ENCODE measurements around the gene CCDC8.
A peak's percentile ranks its signal among the peaks of the same experiment; 100 is the strongest.
"Not testable (repeated sequence)": the region's sequence is repeated elsewhere in the genome, so short reads cannot be mapped to it uniquely, and the experiment has no call there.

The CCDC8 gene

GRCh38 chr19:46413262-46414031 is at the start of gene CCDC8:
Gene CCDC8, minus strand, starts transcription at chr19:46413564. Its CDS starts 754 bp downstream, at chr19:46412810.
- DNase-seq, result no peak

- DNase-seq, result no peak
Observed at GRCh38 chr19:46461537-46461936, 48.2 kb upstream of the CCDC8 start.

- DNase-seq, result no peak
Observed at GRCh38 chr19:46460981-46461380, 47.6 kb upstream of the CCDC8 start.

GRCh38 chr19:46460055-46460454 is 46.7 kb upstream of the CCDC8 start:
- no peak for DNase-seq

- DNase-seq, result no peak
Observed at GRCh38 chr19:46456930-46457329, 43.6 kb upstream of the CCDC8 start.

- no peak for DNase-seq
Observed at GRCh38 chr19:46454244-46454643, 40.9 kb upstream of the CCDC8 start.

GRCh38 chr19:46453661-46454060 is 40.3 kb upstream of the CCDC8 start:
- DNase-seq, result no peak

GRCh38 chr19:46452186-46452585 is 38.8 kb upstream of the CCDC8 start:
- no peak for DNase-seq

- DNase-seq, result no peak
Observed at GRCh38 chr19:46451352-46451751, 38.0 kb upstream of the CCDC8 start.

GRCh38 chr19:46450737-46451136 is 37.4 kb upstream of the CCDC8 start:
- no peak for DNase-seq

- no peak for DNase-seq
Observed at GRCh38 chr19:46449228-46449627, 35.9 kb upstream of the CCDC8 start.

GRCh38 chr19:46448601-46449000 is 35.2 kb upstream of the CCDC8 start:
- DNase-seq, result no peak

GRCh38 chr19:46447824-46448223 is 34.5 kb upstream of the CCDC8 start:
- no peak for DNase-seq

GRCh38 chr19:46447006-46447405 is 33.6 kb upstream of the CCDC8 start:
- DNase-seq, result no peak

- DNase-seq, result no peak
Observed at GRCh38 chr19:46446021-46446420, 32.7 kb upstream of the CCDC8 start.

- DNase-seq, result no peak
Observed at GRCh38 chr19:46442808-46443450, 29.6 kb upstream of the CCDC8 start.

GRCh38 chr19:46441866-46442265 is 28.5 kb upstream of the CCDC8 start:
- no peak for DNase-seq

GRCh38 chr19:46435689-46436088 is 22.3 kb upstream of the CCDC8 start:
- not testable (repeated sequence) for DNase-seq

- no peak for DNase-seq
Observed at GRCh38 chr19:46435009-46435408, 21.6 kb upstream of the CCDC8 start.

- not testable (repeated sequence) for DNase-seq
Observed at GRCh38 chr19:46433470-46433869, 20.1 kb upstream of the CCDC8 start.

GRCh38 chr19:46431824-46432223 is 18.5 kb upstream of the CCDC8 start:
- DNase-seq, result no peak

GRCh38 chr19:46429999-46430398 is 16.6 kb upstream of the CCDC8 start:
- DNase-seq, result no peak

GRCh38 chr19:46428239-46429135 is 15.1 kb upstream of the CCDC8 start, which contains the start of gene PNMA8C:
Gene PNMA8C, minus strand, starts transcription at chr19:46428936. Its CDS starts 577 bp downstream, at chr19:46428359.
- peak; percentile 75 for DNase-seq

Data from inflammatory macrophage treated with lipopolysaccharide for 4 hours (primary cell).